Right renal pelvis (tissue), 4 donors: Measurements from ENCODE around the gene MTTP. TPM values are rescaled to one million over a fixed set of nuclear protein-coding genes. Genes with fewer than 3 reads are reported as not detected.
A peak's percentile ranks its signal among the peaks of the same experiment; 100 is the strongest.
"Not testable (repeated sequence)": the region's sequence is repeated elsewhere in the genome, so short reads cannot be mapped to it uniquely, and the experiment has no call there.

Source experiments
- DNase-seq, 4 donors: peaks; one replicate each; pipeline ENCODE4 v3.0.0-alpha.2; 2013; ENCODE audit warnings: low read depth in 4 of 4, low spot score in 3 of 4, missing footprints in 1 of 4
- polyA plus RNA-seq, 4 donors: library from polyadenylated mRNA; unstranded; fragments of 120-200 nt; gene quantifications; one replicate each; pipeline ENCODE4 v1.2.1, GENCODE V29; 2013; ENCODE audit not compliant: insufficient read length in 4 of 4

Gene MTTP
- 10 to 100 TPM in 2 of 4 donors, 1 to 10 TPM in 2; 8.6 to 17.4 (median 10.1) TPM for polyA plus RNA-seq

DNA sequence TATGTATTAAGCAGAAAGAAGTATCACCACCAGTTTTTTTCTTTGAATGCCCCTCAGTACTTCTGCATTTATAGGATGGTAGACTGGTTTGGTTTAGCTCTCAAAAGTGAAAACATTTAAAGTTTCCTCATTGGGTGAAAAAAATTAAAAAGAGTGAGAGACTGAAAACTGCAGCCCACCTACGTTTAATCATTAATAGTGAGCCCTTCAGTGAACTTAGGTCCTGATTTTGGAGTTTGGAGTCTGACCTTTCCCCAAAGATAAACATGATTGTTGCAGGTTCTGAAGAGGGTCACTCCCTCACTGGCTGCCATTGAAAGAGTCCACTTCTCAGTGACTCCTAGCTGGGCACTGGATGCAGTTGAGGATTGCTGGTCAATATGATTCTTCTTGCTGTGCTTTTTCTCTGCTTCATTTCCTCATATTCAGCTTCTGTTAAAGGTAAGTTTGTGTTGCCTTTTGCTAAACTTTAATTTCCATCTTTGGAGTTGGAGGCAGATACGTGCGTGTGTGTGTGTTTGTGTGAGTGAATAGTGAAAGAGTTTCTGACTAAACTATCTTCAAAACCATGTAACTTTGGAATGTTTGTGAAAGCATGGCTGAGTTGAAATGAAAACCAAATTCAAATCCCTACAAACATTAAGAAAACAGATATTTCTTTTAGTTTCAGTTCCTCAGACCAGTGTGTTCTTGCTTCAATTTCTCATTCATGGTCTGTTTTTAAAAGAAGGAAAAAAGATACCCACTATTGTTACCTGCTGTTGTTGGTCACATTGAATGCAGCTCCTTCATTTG is at the start of gene MTTP:
Gene MTTP (plus strand): TSS at position 295 of the 795 bp plus-strand sequence. CDS start 86 bp downstream, at position 381.
- DNase-seq: no peak

DNA sequence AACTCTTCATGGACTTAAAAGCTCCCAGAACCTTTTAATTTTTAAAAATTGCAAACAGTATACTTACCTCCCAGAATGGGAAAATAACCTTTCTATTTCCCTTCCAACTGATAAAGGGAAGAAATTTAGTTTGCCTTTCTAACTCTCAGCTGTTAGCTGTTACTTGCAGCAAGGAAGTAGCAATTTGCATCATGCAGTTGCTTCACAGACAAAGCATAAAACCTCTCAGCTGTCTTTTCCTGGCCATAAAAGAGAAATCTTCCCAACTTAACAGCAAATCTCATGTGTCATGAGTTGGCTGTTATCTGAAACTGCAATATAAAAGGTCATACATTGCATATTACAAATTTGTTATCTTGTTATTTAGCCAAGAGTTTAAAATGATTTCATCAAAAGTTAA is 45.4 kb upstream of the MTTP start:
- DNase-seq: no peak

DNA sequence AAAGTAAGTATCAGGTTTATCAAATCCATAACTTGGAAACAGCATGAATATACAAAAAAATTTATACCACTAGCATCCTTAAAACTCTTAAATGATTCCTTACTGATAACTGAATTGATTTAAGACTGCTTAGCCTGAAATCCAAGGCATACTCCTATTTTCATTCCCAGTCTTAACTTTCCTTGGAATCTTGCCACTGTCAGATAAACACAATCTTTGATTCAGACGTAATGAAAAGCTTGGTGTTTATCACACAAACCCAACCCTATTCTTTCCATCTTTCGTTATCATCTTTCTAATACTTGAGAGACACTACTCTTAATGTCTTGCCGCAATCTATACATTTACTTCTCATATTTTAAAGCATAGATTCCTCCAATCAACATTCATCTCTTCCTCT is 44.7 kb upstream of the MTTP start:
- no peak for DNase-seq

DNA sequence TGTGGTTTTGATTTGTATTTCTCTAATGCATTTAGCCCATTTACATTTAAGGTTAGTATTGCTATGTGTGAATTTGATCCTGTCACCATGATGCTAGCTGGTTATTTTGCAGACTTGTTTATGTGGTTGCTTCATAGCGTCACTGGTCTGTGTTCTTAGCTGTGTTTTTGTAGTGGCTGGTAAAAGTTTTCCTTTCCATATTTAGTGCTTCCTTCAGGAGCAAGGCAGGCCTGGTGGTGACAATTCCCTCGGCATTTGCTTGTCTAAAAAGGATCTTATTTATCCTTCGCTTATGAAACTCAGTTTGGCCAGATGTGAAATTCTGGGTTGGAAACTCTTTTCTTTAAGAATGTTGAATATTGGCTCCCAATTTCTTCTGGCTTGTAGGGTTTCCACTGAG is 39.9 kb upstream of the MTTP start:
- DNase-seq: not testable (repeated sequence)

DNA sequence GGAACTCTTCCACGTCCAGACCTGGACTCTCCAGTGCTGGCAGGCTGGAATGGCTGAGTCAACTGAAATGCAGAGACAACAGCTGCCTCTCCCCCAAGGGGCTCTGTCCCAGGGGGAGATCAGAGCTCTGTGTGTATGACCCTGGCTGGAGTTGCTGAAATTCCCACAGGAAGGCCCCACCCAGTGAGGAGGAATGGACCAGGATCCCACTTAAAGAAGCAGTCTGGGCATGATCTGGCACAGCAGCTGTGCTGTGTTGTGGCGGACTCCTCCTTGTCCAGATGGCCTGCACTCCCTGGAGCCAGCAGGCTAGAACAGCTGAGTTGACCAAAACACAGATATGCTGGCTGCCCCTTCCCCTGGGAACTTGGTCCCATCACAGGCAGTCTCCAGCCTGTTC is 38.4 kb upstream of the MTTP start:
- no peak for DNase-seq

DNA sequence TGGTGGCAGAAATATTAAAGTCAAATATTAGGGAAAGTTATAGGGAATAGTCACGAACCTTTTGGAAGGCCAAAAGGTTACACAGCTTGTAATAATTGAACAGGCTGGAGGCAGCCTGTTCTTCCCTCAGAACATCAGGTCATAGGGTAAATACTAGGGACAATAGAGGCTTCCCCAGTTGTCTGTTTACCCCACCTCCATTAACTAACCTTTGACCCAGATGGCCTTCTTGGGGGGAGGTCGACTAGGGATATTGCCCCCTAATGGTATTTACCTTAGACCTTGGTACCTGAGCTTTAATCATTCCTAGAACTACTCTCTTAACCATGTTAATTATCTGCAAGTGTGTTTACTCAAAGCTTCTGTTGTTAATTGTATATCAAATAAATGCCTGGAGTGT is 37.8 kb upstream of the MTTP start:
- no peak for DNase-seq

DNA sequence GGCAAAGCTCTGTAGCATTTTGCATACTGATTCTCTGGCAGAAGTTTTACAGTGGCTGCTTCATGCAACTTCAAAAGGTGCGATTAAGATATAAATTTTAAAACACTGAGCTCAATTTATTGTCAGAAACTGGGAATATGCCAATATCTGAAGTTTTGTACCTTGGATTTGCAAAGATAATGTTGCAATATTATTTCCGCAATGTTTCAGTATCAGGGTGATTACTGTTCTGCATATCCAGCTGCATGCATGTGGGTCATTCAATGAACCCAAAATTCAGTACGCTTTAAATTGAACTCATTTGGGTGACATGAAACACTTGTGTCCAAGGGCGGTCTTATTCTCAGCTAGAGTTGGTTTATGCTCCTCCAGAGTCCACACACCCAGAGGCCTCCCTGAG is 37.0 kb upstream of the MTTP start:
- no peak for DNase-seq

DNA sequence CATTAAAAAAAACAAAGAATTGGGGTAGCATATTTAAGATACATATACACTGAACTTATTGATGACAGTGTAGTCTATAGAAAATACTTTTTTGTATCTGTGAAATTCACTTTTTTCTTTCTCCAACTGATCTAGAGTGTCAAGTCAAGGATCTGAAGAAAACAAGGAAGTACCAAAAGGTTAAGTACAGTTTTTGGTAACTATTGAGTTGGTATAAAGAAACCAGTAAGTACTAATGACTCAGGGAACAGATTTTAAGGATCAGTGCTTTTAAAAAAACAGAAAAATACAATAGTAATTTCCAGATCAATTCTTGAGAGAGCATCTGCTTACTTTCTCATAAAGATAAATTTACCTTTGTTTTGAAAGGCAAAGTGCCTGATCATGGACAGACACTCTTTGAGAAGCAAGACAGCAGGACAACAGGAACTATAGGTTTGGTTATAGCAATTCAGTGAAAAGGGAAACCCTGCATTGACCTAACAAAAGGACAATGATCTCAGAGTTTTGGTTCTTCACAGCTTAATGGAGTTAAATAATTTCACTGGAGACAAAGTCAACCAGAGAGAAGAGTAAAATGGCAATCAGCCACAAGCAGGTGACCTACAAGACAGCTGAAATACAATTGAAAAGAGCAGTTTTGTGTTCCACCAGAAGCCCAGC is 34.2 kb upstream of the MTTP start:
- DNase-seq: no peak

DNA sequence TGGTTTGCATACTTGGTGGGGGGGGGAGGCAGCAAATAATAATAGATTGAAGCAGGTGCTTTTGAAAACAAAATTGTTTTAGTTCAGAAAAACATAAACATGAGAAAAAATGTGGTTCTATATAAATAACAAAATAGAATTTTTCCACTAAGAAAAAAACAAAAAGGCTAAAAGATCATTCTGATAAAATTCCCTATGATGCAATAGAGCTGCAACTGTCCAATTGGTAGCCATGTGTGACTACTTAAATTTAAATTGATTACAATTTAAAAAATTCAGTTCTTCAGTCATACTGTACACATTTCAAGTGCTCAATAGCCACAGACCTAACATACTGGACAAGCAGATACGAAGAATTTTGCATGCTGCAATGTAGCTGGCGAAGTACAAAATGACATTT is 21.8 kb upstream of the MTTP start:
- DNase-seq: no peak

DNA sequence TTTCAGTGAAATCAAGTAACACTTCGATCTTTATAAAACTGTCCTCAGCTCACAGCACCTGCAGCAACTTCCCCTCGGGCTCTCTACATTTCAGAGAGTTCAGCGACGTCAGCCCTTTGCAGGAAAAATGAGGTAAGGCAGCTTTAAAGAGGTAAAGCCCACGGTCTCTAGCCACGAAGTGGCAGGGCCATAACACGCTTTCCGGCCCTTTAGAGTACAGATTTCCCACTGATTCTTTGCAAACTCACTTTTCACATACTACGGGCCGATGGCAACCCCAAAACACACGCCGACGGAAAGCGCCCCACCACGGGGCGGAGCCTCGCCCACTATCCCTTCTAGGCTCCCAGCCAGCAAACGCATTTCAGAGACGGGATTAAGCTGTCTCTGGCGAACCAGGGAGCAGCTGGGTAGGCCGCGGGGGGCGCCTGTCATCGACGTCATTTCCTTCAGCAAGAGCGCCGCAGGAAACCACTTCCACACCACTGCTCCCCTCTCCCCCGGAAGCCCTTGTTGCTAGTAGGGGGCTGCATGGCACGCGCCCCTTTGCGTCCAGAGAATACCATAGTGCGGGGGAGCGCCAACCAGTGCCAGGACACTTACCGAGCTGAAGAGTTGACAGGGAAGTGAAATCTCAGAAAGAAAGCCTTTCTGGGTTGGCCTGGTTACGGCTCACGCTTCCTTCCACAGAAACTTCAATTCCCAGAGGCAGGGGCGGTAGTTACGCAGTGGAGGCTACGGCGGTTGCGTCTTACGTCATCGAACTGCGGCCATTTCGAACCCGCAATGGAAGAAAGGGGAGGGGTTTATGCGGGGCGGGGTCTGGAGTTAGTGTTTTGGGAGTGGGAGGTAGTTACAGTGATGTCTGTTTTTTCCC is 11.1 kb upstream of the MTTP start, which contains the start of gene TRMT10A:
Gene TRMT10A (minus strand): TSS at position 730 of the 877 bp plus-strand sequence. CDS start 4,701 bp downstream, outside the sequence.
- DNase-seq: peak; percentile 96 to 98 (median 97)

DNA sequence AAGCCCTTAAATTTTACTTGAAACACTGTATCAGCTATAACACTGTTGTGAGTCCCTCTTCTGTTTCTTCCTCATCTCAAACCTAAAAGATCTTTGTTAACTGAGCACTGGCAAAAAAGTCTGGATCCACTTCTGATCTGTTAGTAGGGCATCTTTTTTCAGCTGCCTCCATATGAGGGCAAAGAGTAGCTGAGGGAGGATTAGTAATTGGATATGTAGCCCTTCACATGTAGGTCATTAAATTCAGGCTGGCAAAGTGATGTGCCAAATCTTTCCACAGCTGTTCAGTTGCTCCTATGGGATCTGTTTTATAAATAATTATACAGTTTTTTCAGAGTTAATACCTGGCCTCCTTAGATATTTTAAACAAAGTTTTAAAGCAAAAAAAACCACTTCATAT is 9.7 kb upstream of the MTTP start:
- DNase-seq: no peak

DNA sequence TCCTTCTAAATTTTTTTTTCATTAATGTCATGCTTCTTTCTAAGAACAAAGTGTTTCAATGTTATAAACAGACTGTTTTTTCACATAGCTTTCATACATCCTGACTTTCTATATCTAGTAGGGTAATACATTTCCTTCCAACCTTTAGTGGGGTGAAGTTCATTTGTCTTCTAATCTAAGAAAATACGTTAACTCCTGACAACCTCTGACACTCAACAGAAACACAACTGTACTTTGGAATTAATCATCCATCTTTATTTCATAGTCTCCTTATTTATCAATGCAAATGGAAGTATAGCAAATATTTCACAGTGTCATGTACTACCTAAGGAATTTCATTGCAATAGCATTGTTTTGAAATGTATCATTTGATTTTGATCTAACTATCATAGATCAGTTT is 2.7 kb upstream of the MTTP start:
- DNase-seq: no peak

DNA sequence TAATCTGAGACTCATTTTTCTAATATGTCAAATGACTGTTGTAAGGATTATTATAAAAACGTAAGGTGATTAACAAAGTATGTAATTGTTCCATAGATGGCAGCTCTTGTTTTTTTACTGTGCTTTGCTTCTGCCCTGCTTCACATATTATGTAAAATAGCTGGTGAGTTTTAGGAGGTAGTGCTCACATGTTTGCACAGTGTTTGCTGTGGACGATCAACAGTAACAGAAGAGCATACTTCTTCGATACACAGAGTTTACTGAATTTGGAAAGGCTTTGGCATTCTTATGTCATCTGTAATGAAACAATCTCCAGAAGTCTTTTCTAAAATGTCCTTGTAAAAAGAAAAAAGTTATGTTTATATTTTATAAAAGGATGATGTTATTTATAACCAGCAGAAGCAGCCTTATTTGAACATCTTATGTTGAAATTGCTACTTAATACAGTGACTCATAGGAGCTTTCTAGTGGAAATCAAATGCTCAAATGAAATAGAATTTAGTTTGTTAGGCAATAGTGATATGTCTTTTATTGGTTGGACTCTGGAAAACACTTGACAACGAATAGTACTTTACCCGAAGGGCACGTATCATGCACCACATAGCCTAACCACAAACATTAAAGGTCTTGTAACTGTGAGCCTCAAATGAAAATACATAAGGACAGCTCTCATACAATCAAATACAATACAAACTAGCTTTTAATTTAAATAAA is 1.9 kb upstream of the MTTP start:
- no peak for DNase-seq

DNA sequence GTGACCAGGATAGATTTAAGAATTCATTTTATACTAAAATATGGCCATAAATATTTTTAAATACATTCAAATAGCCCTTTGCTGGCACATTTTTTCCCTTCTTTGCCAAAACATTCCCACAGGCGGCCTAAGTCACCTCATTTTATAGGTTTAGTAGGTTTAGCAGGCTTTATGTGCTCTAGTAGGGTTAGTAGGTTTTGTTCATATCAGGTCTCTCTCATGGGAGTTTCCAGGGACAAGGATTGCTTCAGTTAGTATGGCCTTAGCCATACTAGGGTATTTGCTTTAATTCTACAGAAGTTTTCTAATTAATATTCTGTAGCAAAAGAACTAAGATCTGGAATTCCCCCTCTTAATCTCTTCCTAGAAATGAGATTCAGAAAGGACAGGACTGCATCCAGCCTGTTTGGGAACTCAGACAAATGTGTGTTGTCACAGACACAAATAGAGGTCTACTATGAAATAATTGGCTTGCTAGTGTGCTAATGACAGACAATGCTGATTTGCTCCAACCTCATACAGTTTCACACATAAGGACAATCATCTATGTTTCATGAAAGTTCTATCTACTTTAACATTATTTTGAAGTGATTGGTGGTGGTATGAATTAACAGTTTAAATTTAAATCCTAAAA is 772 bp upstream of the MTTP start:
- DNase-seq: no peak

DNA sequence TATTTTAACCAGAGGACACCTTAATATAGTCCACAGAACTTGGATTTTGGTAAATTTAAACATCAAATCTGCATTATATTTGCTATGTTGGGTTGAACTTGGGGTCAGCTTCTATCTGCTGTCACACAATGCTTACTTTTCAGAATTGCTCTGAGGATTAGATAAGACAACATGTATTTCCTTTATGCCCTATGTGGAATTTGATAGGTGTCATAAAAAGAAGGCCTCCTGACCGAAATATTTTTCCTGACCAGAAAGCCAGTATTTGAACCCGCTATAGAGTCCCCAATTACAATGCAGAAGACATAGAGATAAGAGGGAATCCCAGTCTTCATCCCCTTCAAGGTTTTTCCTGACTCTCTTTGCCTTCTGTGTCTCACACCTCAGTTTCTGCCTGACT is 4.1 kb downstream of the MTTP start:
- DNase-seq: no peak

DNA sequence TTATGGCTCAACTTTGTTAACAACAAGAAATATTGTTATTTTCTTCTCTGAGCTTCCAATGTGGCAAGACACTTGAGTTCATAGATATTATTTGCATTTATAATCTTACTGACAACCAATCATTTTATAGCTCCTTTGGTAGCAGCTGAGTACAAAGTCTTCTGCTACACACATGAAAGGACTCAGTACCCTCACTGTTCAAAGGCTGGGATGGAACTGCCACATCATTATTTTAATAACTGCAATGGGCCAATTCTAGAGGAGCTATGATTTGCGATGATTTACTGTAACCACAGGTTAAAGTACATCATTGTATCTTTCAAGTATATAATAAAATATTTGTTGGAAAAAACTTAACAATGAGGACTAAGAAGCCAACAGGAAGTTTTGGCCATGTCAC is 10.9 kb downstream of the MTTP start:
- no peak for DNase-seq

DNA sequence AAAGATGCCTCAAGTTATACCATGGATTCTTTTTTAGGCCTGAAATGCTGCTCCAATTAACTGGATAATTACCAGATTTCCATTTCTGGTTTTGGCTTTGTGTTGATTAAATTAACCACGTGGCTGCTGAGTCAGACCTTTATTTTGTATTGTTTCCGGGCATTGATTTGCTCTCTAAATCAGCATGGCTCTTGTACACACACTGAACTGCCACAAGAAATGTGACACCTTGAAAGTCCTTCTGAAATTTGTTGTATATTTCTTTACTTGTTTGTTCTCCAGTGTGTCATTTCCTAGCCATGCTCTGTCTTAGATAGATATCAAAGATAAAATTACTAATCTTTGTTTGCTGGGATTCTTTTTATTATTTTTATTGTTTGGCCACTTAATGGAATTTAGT is 11.7 kb downstream of the MTTP start:
- no peak for DNase-seq

DNA sequence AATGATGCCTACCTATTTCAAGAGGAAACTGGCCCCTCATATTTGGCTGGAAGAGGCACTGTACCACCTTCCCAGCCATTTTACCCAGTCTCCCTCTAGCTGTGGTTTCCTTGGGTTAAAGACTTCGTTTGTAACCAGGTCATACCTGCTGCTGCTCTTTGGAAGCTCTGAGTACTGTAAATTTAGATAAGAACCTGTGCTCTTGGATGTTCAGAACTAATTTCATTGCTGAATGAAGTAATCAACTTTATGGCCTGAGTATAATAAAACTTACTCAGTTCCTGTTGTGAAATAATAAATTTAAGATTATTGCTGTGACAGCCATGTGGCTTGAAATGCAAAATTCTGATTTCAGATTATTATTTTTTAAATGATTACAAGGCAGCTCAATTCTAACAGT is 12.2 kb downstream of the MTTP start:
- DNase-seq: no peak

DNA sequence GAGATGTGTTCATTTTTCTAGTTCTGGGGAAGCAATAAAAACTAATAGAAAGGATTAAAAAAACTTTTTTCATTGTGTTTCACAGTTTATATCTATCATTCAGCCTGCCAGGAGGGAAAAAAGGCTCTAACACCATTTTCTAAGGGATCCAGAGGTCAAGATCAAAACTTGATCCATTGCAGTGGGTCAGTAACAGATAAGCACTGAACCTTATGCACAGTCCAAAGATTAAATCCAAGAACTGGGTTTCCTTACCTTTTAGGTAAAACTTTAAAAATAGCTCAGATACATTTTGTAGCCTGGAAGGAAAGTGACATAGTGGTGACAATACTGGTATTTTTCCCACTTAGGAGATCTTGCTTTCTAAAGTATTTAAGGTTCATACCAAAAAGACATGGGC is 12.7 kb downstream of the MTTP start:
- no peak for DNase-seq

DNA sequence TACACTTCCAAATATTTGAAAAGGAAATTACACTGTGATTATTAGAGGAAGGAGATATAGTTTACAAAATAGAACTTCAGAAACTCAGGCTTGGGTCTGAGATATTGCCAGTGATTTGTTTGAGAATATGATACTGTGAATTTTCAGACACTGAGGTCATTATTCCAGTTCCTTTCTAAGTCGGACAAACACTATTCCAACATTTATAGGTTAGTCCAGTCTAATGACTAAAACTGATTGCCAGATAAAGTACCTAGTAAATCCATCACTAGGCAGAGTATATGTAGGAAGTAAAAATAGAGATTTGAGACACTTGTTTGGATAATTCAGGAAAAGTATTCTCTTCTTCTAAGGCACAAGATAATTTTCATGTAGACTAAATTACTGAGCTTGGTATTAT is 13.2 kb downstream of the MTTP start:
- no peak for DNase-seq
